Fibroblast of lung (primary cell): ENCODE data around the gene PDE6G.

Experiments used
- CTCF ChIP-seq, 2 donors: IDR thresholded peaks in 1 of 2; conservative IDR thresholded peaks in 1 of 2; 1 replicate in 1 of 2; 2 replicates in 1 of 2; pipeline ENCODE4 v1.5.1; 2011 to 2012; ENCODE audit warnings: low read length in 2 of 2, control low read depth in 1 of 2, inconsistent platforms in 1 of 2, low read depth in 1 of 2, mild to moderate bottlenecking in 1 of 2
- EZH2 ChIP-seq: IDR thresholded peaks from 2 replicates; pipeline ENCODE4 v1.5.1; 2012; ENCODE audit warnings: low read length, control low read depth, mild to moderate bottlenecking; ENCODE audit errors: missing control alignments

GRCh38 chr17:81603846-81604610 is 52.3 kb downstream of the PDE6G start:
- no peak for TF ChIP-seq CTCF (conservative IDR thresholded peaks at IDR 0.05 in 1 of 2, IDR thresholded peaks at IDR 0.05 in 1 of 2; ENCODE audit: low read depth in 1 of 2, low read length in 2 of 2)
- no peak for TF ChIP-seq EZH2
